IPS DF 19.7 (cell line): ENCODE results near the gene BPGM.

Experiments
- DNase-seq: peaks from one replicate; pipeline ENCODE4 v3.0.0-alpha.2; 2013; ENCODE audit warnings: low read depth, low spot score

The BPGM gene

GRCh38 chr7:134720091-134720935, 73.7 kb downstream of the BPGM start:
- DNase-seq, result no peak

- no peak for DNase-seq
These were observed 74.5 kb downstream of the BPGM start for GRCh38 chr7:134721171-134721570.

GRCh38 chr7:134722786-134723322, 76.2 kb downstream of the BPGM start:
- DNase-seq, result no peak

GRCh38 chr7:134723892-134724291, 77.2 kb downstream of the BPGM start:
- no peak for DNase-seq

- peak; percentile 57 for DNase-seq
These were observed 78.0 kb downstream of the BPGM start for GRCh38 chr7:134724606-134725005.

- DNase-seq, result no peak
These were observed 79.9 kb downstream of the BPGM start for GRCh38 chr7:134726581-134726980.

- DNase-seq, result no peak
These were observed 81.1 kb downstream of the BPGM start for GRCh38 chr7:134727711-134728110.
